B cell (primary cell): Measurements from ENCODE around the gene PITHD1. TPM values are rescaled to one million over a fixed set of nuclear protein-coding genes. Genes with fewer than 3 reads are reported as not detected.

Experiments
- ATAC-seq: fragments of 200-7000 bp; cut with Tn5 transposase; one replicate; pipeline ENCODE4 v1.10.0; 2021; ENCODE audit warnings: low read depth, mild to moderate bottlenecking, moderate number of reproducible peaks, moderate library complexity
- CTCF ChIA-PET: fragments of 350-600 bp; sonication (Branson Sonifier 250); formaldehyde crosslinking; loops from one replicate; lab custom pipeline; 2021; ENCODE audit warnings: antibody characterized with exemption, inconsistent platforms; lab: Charles Lee
- POLR2A ChIA-PET: fragments of 350-600 bp; sonication (Branson Sonifier 250); formaldehyde crosslinking; loops from one replicate; lab custom pipeline; 2021; ENCODE audit warnings: antibody characterized with exemption; lab: Charles Lee
- DNase-seq: peaks from one replicate; pipeline ENCODE4 v3.0.0; 2013
- H2AFZ ChIP-seq: 2 replicates; pipeline ENCODE4 v1.6.1; 2012; ENCODE audit warnings: mild to moderate bottlenecking, low read depth, low read length; ENCODE audit not compliant: insufficient read depth, poor library complexity, severe bottlenecking
- H3K27ac ChIP-seq, 2 donors: 1 replicate in 1 of 2; 2 replicates in 1 of 2; pipeline ENCODE4 v1.5.1; 2012 to 2013; ENCODE audit warnings: low read length in 2 of 2, mild to moderate bottlenecking in 2 of 2, moderate library complexity in 1 of 2
- H3K27me3 ChIP-seq, 4 experiments: fragments of 200-600 bp in 1 of 4; sonication (generic) in 1 of 4; replicated peaks in 1 of 4; 1 replicate in 2 of 4; 2 replicates in 2 of 4; pipeline versions ENCODE4 v1.6.1 to v1.7.0; 2013 to 2016; ENCODE audit warnings: low read length in 3 of 4, mild to moderate bottlenecking in 2 of 4, mixed read lengths in 1 of 4, moderate library complexity in 1 of 4; ENCODE audit not compliant: insufficient read depth in 4 of 4, control insufficient read depth in 3 of 4; ENCODE audit errors: control extremely low read depth in 1 of 4
- H3K36me3 ChIP-seq, 2 experiments: replicated peaks in 1 of 2; 1 replicate in 1 of 2; 2 replicates in 1 of 2; pipeline versions ENCODE4 v1.6.1 to v1.7.1; 2013; ENCODE audit warnings: low read length in 1 of 2; ENCODE audit not compliant: insufficient read depth in 2 of 2, control insufficient read depth in 1 of 2; ENCODE audit errors: control extremely low read depth in 1 of 2, extremely low read depth in 1 of 2
- H3K4me1 ChIP-seq, 2 donors: fragments of 200-600 bp in 1 of 2; sonication (generic) in 1 of 2; 1 replicate in 1 of 2; 2 replicates in 1 of 2; pipeline versions ENCODE4 v1.5.1 to v1.6.1; 2013 to 2017; ENCODE audit warnings: low read length in 2 of 2; ENCODE audit not compliant: control insufficient read depth in 2 of 2, insufficient read depth in 2 of 2
- H3K4me2 ChIP-seq: replicated peaks from 2 replicates; pipeline ENCODE3; 2012; ENCODE audit warnings: mild to moderate bottlenecking, low read depth, low read length; ENCODE audit not compliant: poor library complexity, severe bottlenecking
- H3K4me3 ChIP-seq, 5 experiments: fragments of 200-600 bp in 1 of 5; sonication (generic) in 1 of 5; 1 replicate in 3 of 5; 2 replicates in 2 of 5; pipeline versions ENCODE4 v1.5.1 to v1.7.0; 2011 to 2016; ENCODE audit warnings: low read length in 4 of 5, mild to moderate bottlenecking in 4 of 5, low read depth in 2 of 5, control low read depth in 1 of 5, moderate library complexity in 1 of 5; ENCODE audit not compliant: insufficient read depth in 1 of 5; ENCODE audit errors: control extremely low read depth in 1 of 5, extremely low read depth in 1 of 5
- H3K79me2 ChIP-seq: fragments of 200-600 bp; sonication (generic); one replicate; pipeline ENCODE4 v1.6.0; 2016; ENCODE audit warnings: low read length; ENCODE audit not compliant: control insufficient read depth, insufficient read depth
- H3K9ac ChIP-seq: fragments of 200-600 bp; sonication (generic); 2 replicates; pipeline ENCODE4 v1.6.1; 2017; ENCODE audit warnings: mild to moderate bottlenecking, low read length, moderate library complexity
- H3K9me3 ChIP-seq, 3 donors: one replicate each; pipeline versions ENCODE4 v1.6.1 to v1.7.1; 2013; ENCODE audit warnings: low read length in 2 of 3; ENCODE audit not compliant: control insufficient read depth in 2 of 3, insufficient read depth in 1 of 3; ENCODE audit errors: control extremely low read depth in 1 of 3
- H4K20me1 ChIP-seq: 2 replicates; pipeline ENCODE4 v1.6.0; 2012; ENCODE audit warnings: mild to moderate bottlenecking, low read length; ENCODE audit not compliant: insufficient read depth, control insufficient read depth, poor library complexity, severe bottlenecking
- H3K27ac Mint-ChIP-seq: one replicate; pipeline ENCODE4 v1.8.0; 2021; ENCODE audit warnings: mixed read lengths
- H3K27me3 Mint-ChIP-seq: one replicate; pipeline ENCODE4 v1.8.0; 2021; ENCODE audit warnings: mixed read lengths
- H3K4me1 Mint-ChIP-seq: one replicate; pipeline ENCODE4 v1.8.0; 2021; ENCODE audit warnings: mixed read lengths
- H3K4me3 Mint-ChIP-seq: one replicate; pipeline ENCODE4 v1.8.0; 2021; ENCODE audit warnings: mixed read lengths
- H3K9me3 Mint-ChIP-seq: one replicate; pipeline ENCODE4 v1.8.0; 2022; ENCODE audit warnings: mixed read lengths; ENCODE audit not compliant: insufficient read depth
- CTCF ChIP-seq: fragments of 200-600 bp; IDR thresholded peaks from one replicate; pipeline ENCODE4 v1.8.0; 2022; ENCODE audit warnings: antibody characterized with exemption, mild to moderate bottlenecking
- EZH2 ChIP-seq: IDR thresholded peaks from 2 replicates; pipeline ENCODE4 v1.6.1; 2012; ENCODE audit warnings: borderline replicate concordance, low read depth, mild to moderate bottlenecking, moderate library complexity, low read length; ENCODE audit not compliant: insufficient read depth, poor library complexity, severe bottlenecking
- WGBS: methylation state at CpG from one replicate; pipeline ENCODE4 v1.1.5; 2013; ENCODE audit warnings: missing lambda C conversion rate; ENCODE audit not compliant: insufficient coverage; 5-methylcytosine and 5-hydroxymethylcytosine counted together
- intact Hi-C: fragments of 100-400 bp; cut with micrococcal nuclease; formaldehyde crosslinking; loops from one replicate; pipeline ENCODE4 v1.10.0; 2022
- polyA plus RNA-seq: library from polyadenylated mRNA; depleted of rRNA; stranded (reverse); fragments of >200 nt; gene quantifications from 2 replicates; pipeline ENCODE4 v1.2.3, GENCODE V29; 2012
- total RNA-seq, 2 donors: library from RNA; stranded (reverse); fragments of 120-200 nt in 1 of 2; gene quantifications; 1 replicate in 1 of 2; 2 replicates in 1 of 2; pipeline versions ENCODE4 v1.2.3 to v1.2.4, GENCODE V29; 2013 to 2022

The PITHD1 gene
- total and polyA plus RNA-seq, 2 donors (not counting 1 experiment from before 2014, with no cell fraction given), result 32.4 to 62.2 TPM

GRCh38 chr1:23784846-23785245 lies 6.6 kb downstream of the PITHD1 start:
- peaks cover 0 to under 1% of the 10 kb centered on the region in 2 donors for H3K4me1 ChIP-seq
- POLR2A ChIA-PET, result no interaction called here
- Mint-ChIP-seq H3K27me3 (no peaks in the 10 kb centered on the region), H3K27ac (no peak overlapping the region), H3K4me3 (no peak overlapping the region), H3K9me3 (no peaks in the 10 kb centered on the region), H3K4me1 (peaks cover 8% of the 10 kb centered on the region)
- WGBS, result 100% methylated on average over 2 of the region's 4 CpGs
- no peak overlapping the region for H3K27ac ChIP-seq
- H2AFZ ChIP-seq, result no peak overlapping the region
- H3K79me2 ChIP-seq, result peaks cover 17% of the 10 kb centered on the region
- DNase-seq (no peak), ATAC-seq (no peak)
- no peaks in the 10 kb centered on the region for H3K9me3 ChIP-seq
- peaks cover 8% of the 10 kb centered on the region for H4K20me1 ChIP-seq
- TF ChIP-seq EZH2, result no peak
- TF ChIP-seq CTCF, result no peak
- CTCF ChIA-PET, result interaction anchor here (0.6 to 1.2 kb wide), 3 partner anchors 16 to 484 kb away, joined by 3 read pairs; partner anchors contain the start of gene GALE
- H3K36me3 ChIP-seq, result peaks cover 0 to 37% of the 10 kb centered on the region in 2 experiments
- H3K4me3 ChIP-seq, result no peak overlapping the region
- H3K9ac ChIP-seq, result no peak overlapping the region
- intact Hi-C loops, result no loop called here
- no peak overlapping the region for H3K4me2 ChIP-seq
- H3K27me3 ChIP-seq, result no peaks in the 10 kb centered on the region

GRCh38 chr1:23787701-23788100 lies 9.5 kb downstream of the PITHD1 start:
- no peak overlapping the region for H3K9ac ChIP-seq
- peaks cover 11 to 21% of the 10 kb centered on the region in 2 donors for H3K4me1 ChIP-seq
- Mint-ChIP-seq H3K4me3 (no peak overlapping the region), H3K27ac (no peak overlapping the region), H3K9me3 (no peaks in the 10 kb centered on the region), H3K27me3 (no peaks in the 10 kb centered on the region), H3K4me1 (peaks cover 18% of the 10 kb centered on the region)
- no peak for ATAC-seq
- no peak overlapping the region for H3K27ac ChIP-seq
- H2AFZ ChIP-seq, result no peak overlapping the region
- peaks cover 8% of the 10 kb centered on the region for H4K20me1 ChIP-seq
- peaks cover 0 to 32% of the 10 kb centered on the region in 2 experiments for H3K36me3 ChIP-seq
- ChIA-PET CTCF (interaction anchor here (0.7 to 1.8 kb wide), 5 partner anchors 16 to 454 kb away, joined by 3 to 7 read pairs (median 4); partner anchors contain the start of gene CNR2), POLR2A (interaction anchor here (0.6 kb wide), 1 partner anchor 90 kb away, joined by 4 read pairs; no protein-coding TSS in a partner anchor)
- no peaks in the 10 kb centered on the region for H3K27me3 ChIP-seq
- DNase-seq, result no peak
- no peaks in the 10 kb centered on the region for H3K9me3 ChIP-seq
- H3K4me3 ChIP-seq, result no peak overlapping the region
- 100% methylated on average over 2 of the region's 3 CpGs for WGBS
- H3K4me2 ChIP-seq, result no peak overlapping the region
- intact Hi-C loops, result no loop called here
- H3K79me2 ChIP-seq, result peaks cover 19% of the 10 kb centered on the region
- no peak for TF ChIP-seq EZH2
- TF ChIP-seq CTCF, result no peak
